ENCODE results near the gene ROR2.

Gene ROR2

DNA sequence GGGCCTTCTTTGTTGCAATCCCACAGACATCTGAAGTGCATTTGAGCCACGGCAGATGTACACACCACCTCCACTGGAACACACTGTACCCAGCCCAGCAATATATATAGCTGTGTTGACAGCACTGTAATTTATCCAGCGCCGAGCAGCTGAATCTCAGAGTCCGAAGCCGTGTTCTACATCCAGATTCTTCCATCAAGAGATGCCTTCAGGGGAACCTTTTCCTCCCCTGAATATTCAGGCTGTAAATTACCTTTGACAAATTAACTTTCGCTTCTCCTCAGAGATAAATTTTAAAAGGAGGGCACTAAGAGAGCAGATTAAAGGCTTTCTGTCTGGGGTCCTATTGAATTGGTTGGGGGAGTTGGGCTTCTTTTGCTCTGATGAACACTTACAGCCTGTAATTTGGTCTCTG, 76.4 kb downstream of the ROR2 start:
- Histone ChIP-seq H3K27me3 (ENCODE audit: insufficient read depth, low read length, poor library complexity) (peaks cover 9% of the 10 kb centered on the region), H3K79me2 (ENCODE audit: insufficient read depth, low read length) (no peaks in the 10 kb centered on the region), H3K4me3 (ENCODE audit: low read depth in 1 of 2, low read length in 2 of 2) (no peak overlapping the region), H2AFZ (ENCODE audit: low read depth, low read length) (no peak overlapping the region), H3K27ac (ENCODE audit: low read length) (no peak overlapping the region), H3K9ac (ENCODE audit: low read depth, low read length) (no peak overlapping the region), H4K20me1 (ENCODE audit: insufficient read depth, low read length) (no peaks in the 10 kb centered on the region), H3K9me3 (ENCODE audit: insufficient read depth, low read length, severe bottlenecking) (no peaks in the 10 kb centered on the region), H3K4me2 (ENCODE audit: insufficient read depth, low read length) (no peak overlapping the region), H3K36me3 (ENCODE audit: insufficient read depth, low read length) (no peaks in the 10 kb centered on the region), H3K4me1 (ENCODE audit: insufficient read depth, low read length) (no peaks in the 10 kb centered on the region)
- DNase-seq = no peak
- no peak for ATAC-seq (ENCODE audit: insufficient read depth, low read depth)
- TF ChIP-seq, protein P1, sequence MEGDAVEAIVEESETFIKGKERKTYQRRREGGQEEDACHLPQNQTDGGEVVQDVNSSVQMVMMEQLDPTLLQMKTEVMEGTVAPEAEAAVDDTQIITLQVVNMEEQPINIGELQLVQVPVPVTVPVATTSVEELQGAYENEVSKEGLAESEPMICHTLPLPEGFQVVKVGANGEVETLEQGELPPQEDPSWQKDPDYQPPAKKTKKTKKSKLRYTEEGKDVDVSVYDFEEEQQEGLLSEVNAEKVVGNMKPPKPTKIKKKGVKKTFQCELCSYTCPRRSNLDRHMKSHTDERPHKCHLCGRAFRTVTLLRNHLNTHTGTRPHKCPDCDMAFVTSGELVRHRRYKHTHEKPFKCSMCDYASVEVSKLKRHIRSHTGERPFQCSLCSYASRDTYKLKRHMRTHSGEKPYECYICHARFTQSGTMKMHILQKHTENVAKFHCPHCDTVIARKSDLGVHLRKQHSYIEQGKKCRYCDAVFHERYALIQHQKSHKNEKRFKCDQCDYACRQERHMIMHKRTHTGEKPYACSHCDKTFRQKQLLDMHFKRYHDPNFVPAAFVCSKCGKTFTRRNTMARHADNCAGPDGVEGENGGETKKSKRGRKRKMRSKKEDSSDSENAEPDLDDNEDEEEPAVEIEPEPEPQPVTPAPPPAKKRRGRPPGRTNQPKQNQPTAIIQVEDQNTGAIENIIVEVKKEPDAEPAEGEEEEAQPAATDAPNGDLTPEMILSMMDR (IDR thresholded peaks at IDR 0.05; ENCODE audit: borderline replicate concordance, extremely low read depth, low read length, poor library complexity, severe bottlenecking) = no peak
- TF ChIP-seq EZH2 (IDR thresholded peaks at IDR 0.05; ENCODE audit: borderline replicate concordance, low read depth, low read length, severe bottlenecking) = no peak

DNA sequence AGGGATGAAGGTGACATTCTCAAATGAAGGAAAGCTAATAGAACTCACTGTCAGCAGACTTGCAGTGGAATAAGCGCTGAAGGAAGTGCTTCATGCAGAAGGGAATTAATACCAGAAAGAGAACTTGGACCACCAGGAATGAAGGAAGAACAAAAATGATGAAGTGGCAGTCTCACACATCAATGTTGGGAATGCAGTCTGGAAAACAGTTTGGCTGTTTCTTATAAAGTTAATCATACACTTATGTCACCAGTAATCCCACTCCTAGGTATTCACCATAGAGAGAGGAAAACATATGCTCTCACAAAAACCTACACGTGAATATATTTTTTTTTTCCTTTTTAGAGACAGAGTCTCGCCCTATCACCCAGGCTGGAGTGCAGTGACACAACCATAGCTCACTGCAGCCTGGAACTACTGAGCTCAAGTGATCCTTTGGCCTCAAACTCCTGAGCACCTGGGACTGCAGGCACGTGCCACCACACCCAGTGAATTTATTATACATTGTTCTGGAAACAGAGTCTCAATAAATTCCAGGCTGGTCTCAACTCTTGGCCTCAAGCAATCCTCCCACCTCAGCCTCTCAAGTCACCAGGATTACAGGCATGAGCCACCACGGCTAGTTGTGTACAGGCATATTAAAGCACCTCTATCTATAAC, 81.2 kb downstream of the ROR2 start:
- Histone ChIP-seq H3K27me3 (ENCODE audit: insufficient read depth, low read length, poor library complexity) (peaks cover 2% of the 10 kb centered on the region), H2AFZ (ENCODE audit: low read depth, low read length) (no peak overlapping the region), H3K4me3 (ENCODE audit: low read depth in 1 of 2, low read length in 2 of 2) (no peak overlapping the region), H3K9me3 (ENCODE audit: insufficient read depth, low read length, severe bottlenecking) (no peaks in the 10 kb centered on the region), H3K9ac (ENCODE audit: low read depth, low read length) (no peak overlapping the region), H3K27ac (ENCODE audit: low read length) (no peak overlapping the region), H3K4me2 (ENCODE audit: insufficient read depth, low read length) (no peak overlapping the region), H4K20me1 (ENCODE audit: insufficient read depth, low read length) (no peaks in the 10 kb centered on the region), H3K4me1 (ENCODE audit: insufficient read depth, low read length) (no peaks in the 10 kb centered on the region), H3K79me2 (ENCODE audit: insufficient read depth, low read length) (no peaks in the 10 kb centered on the region), H3K36me3 (ENCODE audit: insufficient read depth, low read length) (no peaks in the 10 kb centered on the region)
- TF ChIP-seq EZH2 (IDR thresholded peaks at IDR 0.05; ENCODE audit: borderline replicate concordance, low read depth, low read length, severe bottlenecking) = no peak
- TF ChIP-seq, protein P1 (IDR thresholded peaks at IDR 0.05; ENCODE audit: borderline replicate concordance, extremely low read depth, low read length, poor library complexity, severe bottlenecking) = no peak
- DNase-seq (no peak), ATAC-seq (ENCODE audit: insufficient read depth, low read depth) (no peak)

DNA sequence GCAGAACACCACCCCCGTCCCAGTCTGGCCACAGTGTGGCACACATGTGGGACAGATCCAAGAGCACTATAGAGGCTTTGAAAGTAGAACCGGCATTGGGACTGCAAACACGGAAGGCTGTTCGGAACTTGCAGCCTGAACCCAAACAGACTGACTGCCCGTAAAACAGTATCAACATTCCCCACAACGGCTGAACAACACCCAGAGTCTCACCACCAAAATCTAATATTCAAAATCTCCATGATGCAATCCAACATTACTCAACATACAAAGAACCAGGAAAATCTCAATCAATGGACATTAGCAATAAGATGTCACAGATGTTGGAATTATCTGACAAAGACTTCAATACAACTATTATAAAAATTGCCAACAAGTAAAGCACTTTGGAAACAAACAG, 82.3 kb downstream of the ROR2 start:
- no peaks in the 10 kb centered on the region for H3K79me2 ChIP-seq (ENCODE audit: insufficient read depth, low read length)
- H3K9me3 ChIP-seq (ENCODE audit: insufficient read depth, low read length, severe bottlenecking) = no peaks in the 10 kb centered on the region
- no peak for ATAC-seq (ENCODE audit: insufficient read depth, low read depth)
- H3K36me3 ChIP-seq (ENCODE audit: insufficient read depth, low read length) = no peaks in the 10 kb centered on the region
- no peak overlapping the region for H3K4me3 ChIP-seq (ENCODE audit: low read depth in 1 of 2, low read length in 2 of 2)
- no peak for TF ChIP-seq EZH2 (IDR thresholded peaks at IDR 0.05; ENCODE audit: borderline replicate concordance, low read depth, low read length, severe bottlenecking)
- TF ChIP-seq, protein P1 (IDR thresholded peaks at IDR 0.05; ENCODE audit: borderline replicate concordance, extremely low read depth, low read length, poor library complexity, severe bottlenecking) = no peak
- no peak overlapping the region for H3K27ac ChIP-seq (ENCODE audit: low read length)
- peaks cover 2% of the 10 kb centered on the region for H3K27me3 ChIP-seq (ENCODE audit: insufficient read depth, low read length, poor library complexity)
- no peak overlapping the region for H3K4me2 ChIP-seq (ENCODE audit: insufficient read depth, low read length)
- H3K9ac ChIP-seq (ENCODE audit: low read depth, low read length) = no peak overlapping the region
- no peaks in the 10 kb centered on the region for H4K20me1 ChIP-seq (ENCODE audit: insufficient read depth, low read length)
- no peaks in the 10 kb centered on the region for H3K4me1 ChIP-seq (ENCODE audit: insufficient read depth, low read length)
- no peak for DNase-seq
- no peak overlapping the region for H2AFZ ChIP-seq (ENCODE audit: low read depth, low read length)
